Smooth muscle cell (in vitro differentiated cells): ENCODE data around the gene STARD10. TPM values are rescaled to one million over a fixed set of nuclear protein-coding genes. Genes with fewer than 3 reads are reported as not detected.

Experiments used
- DNase-seq: peaks from one replicate; lab custom pipeline; 2025; ENCODE audit not compliant: unreplicated experiment; lab: John Stamatoyannopoulos, UW
- H2AFZ ChIP-seq: fragments of 200-600 bp; sonication (generic); 2 replicates; pipeline ENCODE4 v1.6.0; 2016; ENCODE audit warnings: antibody characterized with exemption, low read depth, mild to moderate bottlenecking
- H3F3A ChIP-seq: fragments of 200-600 bp; sonication (generic); 2 replicates; pipeline ENCODE4 v1.6.0; 2017; ENCODE audit warnings: antibody characterized with exemption, low read depth
- H3K27ac ChIP-seq: fragments of 200-600 bp; sonication (generic); 2 replicates; pipeline ENCODE4 v1.5.1; 2016; ENCODE audit warnings: low read depth, mild to moderate bottlenecking
- H3K27me3 ChIP-seq: fragments of 200-600 bp; sonication (generic); 2 replicates; pipeline ENCODE4 v1.6.1; 2016; ENCODE audit warnings: low read depth, mild to moderate bottlenecking
- H3K36me3 ChIP-seq: fragments of 200-600 bp; sonication (generic); 2 replicates; pipeline ENCODE4 v1.5.1; 2016; ENCODE audit warnings: low read depth
- H3K4me1 ChIP-seq: fragments of 200-600 bp; sonication (generic); 2 replicates; pipeline ENCODE4 v1.5.1; 2016; ENCODE audit warnings: low read depth
- H3K4me2 ChIP-seq: fragments of 200-600 bp; sonication (generic); 2 replicates; pipeline ENCODE4 v1.6.0; 2016; ENCODE audit warnings: mild to moderate bottlenecking
- H3K4me3 ChIP-seq: fragments of 200-600 bp; sonication (generic); 2 replicates; pipeline ENCODE4 v1.5.1; 2016; ENCODE audit warnings: mild to moderate bottlenecking
- H3K79me2 ChIP-seq: fragments of 200-600 bp; sonication (generic); 2 replicates; pipeline ENCODE4 v1.6.0; 2016; ENCODE audit warnings: low read depth, mild to moderate bottlenecking
- H3K9ac ChIP-seq: fragments of 200-600 bp; sonication (generic); 2 replicates; pipeline ENCODE4 v1.6.0; 2016; ENCODE audit warnings: low read depth
- H3K9me3 ChIP-seq: fragments of 200-600 bp; sonication (generic); replicated peaks from 2 replicates; pipeline ENCODE4 v1.5.1; 2016; ENCODE audit warnings: low read depth
- H4K20me1 ChIP-seq: fragments of 200-600 bp; sonication (generic); 2 replicates; pipeline ENCODE4 v1.6.0; 2016; ENCODE audit warnings: low read depth
- WGBS: methylation state at CpG from one replicate; pipeline ENCODE4 v1.1.7; 2016; ENCODE audit warnings: low lambda C conversion rate; 5-methylcytosine and 5-hydroxymethylcytosine counted together
- polyA plus RNA-seq: library from polyadenylated mRNA; unstranded; fragments of >200 nt; fragmentation: Nextera tagmentation; extraction: Ambion mirVana; gene quantifications from 2 replicates; pipeline ENCODE4 v1.2.1, GENCODE V29; 2016
- total RNA-seq: library from RNA; depleted of rRNA; stranded (reverse); fragments of >200 nt; gene quantifications from 2 replicates; pipeline ENCODE4 v1.2.3, GENCODE V29; 2014
- TF ChIP-seq, protein P1 (sequence below): fragments of 200-600 bp; sonication (generic); IDR thresholded peaks from 2 replicates; pipeline ENCODE4 v1.5.1; 2017; ENCODE audit warnings: borderline replicate concordance, mild to moderate bottlenecking, antibody characterized with exemption; ENCODE audit not compliant: insufficient read depth, poor library complexity, severe bottlenecking

STARD10 gene
- total and polyA plus RNA-seq, 2 experiments from 2014 or later, result 87.7 to 130 TPM

DNA sequence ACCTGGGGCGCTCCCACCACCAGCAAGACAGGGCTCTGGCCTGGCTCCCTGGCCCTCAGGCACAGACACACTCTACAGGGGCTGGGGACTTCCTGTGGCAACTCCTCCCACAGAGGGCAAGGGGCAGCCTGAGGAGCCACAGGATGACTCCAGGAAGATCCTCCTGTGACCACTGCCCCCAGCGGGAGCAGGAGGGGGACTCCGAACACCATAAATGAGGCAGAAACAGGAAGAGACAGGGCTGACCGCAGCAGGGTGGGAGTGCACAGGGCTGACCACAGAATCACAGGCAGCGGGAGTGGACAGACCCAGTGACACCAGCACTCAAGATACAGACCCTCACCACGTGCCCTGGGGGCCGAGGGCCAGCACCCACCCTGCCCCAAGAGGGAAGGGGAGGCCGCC is 52.4 kb downstream of the STARD10 start:
- Histone ChIP-seq H3K4me1 (peaks cover 9% of the 10 kb centered on the region), H2AFZ (no peak overlapping the region), H3K27me3 (no peaks in the 10 kb centered on the region), H3K4me3 (no peak overlapping the region), H3K79me2 (peaks cover 11% of the 10 kb centered on the region), H3K4me2 (peak overlapping the region; percentile 64), H4K20me1 (peaks cover 14% of the 10 kb centered on the region), H3K9me3 (no peaks in the 10 kb centered on the region), H3K36me3 (no peaks in the 10 kb centered on the region), H3F3A (peaks cover 7% of the 10 kb centered on the region), H3K9ac (peak overlapping the region; percentile 43), H3K27ac (peak overlapping the region; percentile 71)
- TF ChIP-seq, protein P1, sequence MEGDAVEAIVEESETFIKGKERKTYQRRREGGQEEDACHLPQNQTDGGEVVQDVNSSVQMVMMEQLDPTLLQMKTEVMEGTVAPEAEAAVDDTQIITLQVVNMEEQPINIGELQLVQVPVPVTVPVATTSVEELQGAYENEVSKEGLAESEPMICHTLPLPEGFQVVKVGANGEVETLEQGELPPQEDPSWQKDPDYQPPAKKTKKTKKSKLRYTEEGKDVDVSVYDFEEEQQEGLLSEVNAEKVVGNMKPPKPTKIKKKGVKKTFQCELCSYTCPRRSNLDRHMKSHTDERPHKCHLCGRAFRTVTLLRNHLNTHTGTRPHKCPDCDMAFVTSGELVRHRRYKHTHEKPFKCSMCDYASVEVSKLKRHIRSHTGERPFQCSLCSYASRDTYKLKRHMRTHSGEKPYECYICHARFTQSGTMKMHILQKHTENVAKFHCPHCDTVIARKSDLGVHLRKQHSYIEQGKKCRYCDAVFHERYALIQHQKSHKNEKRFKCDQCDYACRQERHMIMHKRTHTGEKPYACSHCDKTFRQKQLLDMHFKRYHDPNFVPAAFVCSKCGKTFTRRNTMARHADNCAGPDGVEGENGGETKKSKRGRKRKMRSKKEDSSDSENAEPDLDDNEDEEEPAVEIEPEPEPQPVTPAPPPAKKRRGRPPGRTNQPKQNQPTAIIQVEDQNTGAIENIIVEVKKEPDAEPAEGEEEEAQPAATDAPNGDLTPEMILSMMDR, result no peak
- 32% methylated on average over 8 of the region's 8 CpGs for WGBS
- no peak for DNase-seq

DNA sequence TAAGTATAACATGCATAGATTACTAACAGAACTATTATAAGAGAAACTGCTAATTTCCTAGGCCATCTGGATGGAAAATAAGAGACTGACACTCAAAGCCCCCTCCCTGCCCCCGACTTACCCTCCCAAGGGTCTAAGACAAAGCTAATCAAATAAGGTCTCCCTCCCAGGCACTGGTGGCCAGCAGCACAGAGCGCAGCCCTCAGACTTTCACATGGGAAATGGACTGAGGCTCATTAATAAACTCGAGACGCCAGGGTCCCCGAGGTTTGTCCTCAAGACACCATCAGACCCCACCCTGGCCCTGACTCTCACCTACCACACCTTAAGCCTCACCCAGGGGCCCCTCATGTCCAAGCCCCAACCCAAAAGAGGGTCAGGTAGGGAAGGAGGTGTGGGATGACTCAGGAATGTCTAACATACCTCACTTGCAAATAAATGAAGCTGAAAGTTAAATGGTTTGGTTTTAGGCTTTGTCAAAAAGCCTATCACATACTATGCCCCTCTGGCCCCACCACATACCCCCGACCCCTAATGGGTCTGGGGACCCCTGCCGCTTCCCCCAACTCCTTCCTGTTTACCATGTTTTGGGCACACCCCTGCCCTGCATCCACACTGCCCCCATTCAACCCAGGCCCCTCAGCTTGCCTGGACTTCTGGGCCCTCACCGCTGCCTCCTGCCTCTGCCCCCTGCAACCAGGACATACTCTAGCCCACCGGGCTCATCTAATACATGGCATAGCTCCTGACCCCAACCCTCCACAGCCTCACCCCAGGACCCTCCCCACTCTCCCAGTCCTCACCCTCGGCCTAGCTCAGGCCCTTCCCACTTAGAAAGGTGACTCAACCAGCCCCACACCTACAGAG is 53.1 kb downstream of the STARD10 start:
- Histone ChIP-seq H3K9ac (peak overlapping the region; percentile 43), H3K27me3 (no peaks in the 10 kb centered on the region), H3K4me1 (peaks cover 11% of the 10 kb centered on the region), H3K4me2 (peak overlapping the region; percentile 64), H3K27ac (peak overlapping the region; percentile 71), H3K79me2 (peaks cover 11% of the 10 kb centered on the region), H3K9me3 (no peaks in the 10 kb centered on the region), H3F3A (peaks cover 13% of the 10 kb centered on the region), H3K36me3 (no peaks in the 10 kb centered on the region), H2AFZ (no peak overlapping the region), H3K4me3 (no peak overlapping the region), H4K20me1 (peaks cover 14% of the 10 kb centered on the region)
- TF ChIP-seq, protein P1, result no peak
- WGBS, result 59% methylated on average over 9 of the region's 10 CpGs
- DNase-seq, result no peak

DNA sequence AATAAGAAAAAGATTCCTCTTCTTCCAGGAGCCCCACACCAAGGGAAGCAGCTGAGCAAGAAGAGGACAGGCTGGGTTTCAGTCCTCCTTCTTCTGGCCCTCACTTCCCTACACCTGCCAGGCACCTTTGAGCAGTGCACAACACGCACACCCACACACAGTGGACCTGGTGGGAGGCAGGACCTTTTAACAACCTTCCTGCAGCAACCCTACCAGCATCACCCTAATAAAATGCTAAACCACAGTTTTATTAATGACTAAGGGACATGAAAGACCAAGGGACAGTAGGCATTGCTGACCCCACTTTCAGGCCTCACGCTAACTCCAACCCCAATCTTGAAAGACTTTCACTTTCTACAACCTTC is 53.8 kb downstream of the STARD10 start:
- H3F3A ChIP-seq, result peaks cover 15% of the 10 kb centered on the region
- H2AFZ ChIP-seq, result no peak overlapping the region
- no peak for DNase-seq
- no peak overlapping the region for H3K9ac ChIP-seq
- H3K36me3 ChIP-seq, result no peaks in the 10 kb centered on the region
- H3K27me3 ChIP-seq, result no peaks in the 10 kb centered on the region
- TF ChIP-seq, protein P1, result no peak
- no peak overlapping the region for H3K4me2 ChIP-seq
- H4K20me1 ChIP-seq, result peaks cover 14% of the 10 kb centered on the region
- WGBS, result 98% methylated on average over 2 of the region's 2 CpGs
- H3K4me3 ChIP-seq, result no peak overlapping the region
- H3K27ac ChIP-seq, result no peak overlapping the region
- H3K9me3 ChIP-seq, result no peaks in the 10 kb centered on the region
- H3K79me2 ChIP-seq, result peaks cover 11% of the 10 kb centered on the region
- peaks cover 14% of the 10 kb centered on the region for H3K4me1 ChIP-seq
